WTC11 (cell line): ENCODE data around the gene OR2A5.

Experiments used
- CTCF ChIP-seq: fragments of 200-600 bp; IDR thresholded peaks from 2 replicates; pipeline ENCODE4 v1.8.0; 2022; ENCODE audit warnings: antibody characterized with exemption
- E2F1 ChIP-seq: sonication (generic); formaldehyde crosslinking; IDR thresholded peaks from 2 replicates; pipeline ENCODE4 v1.8.0; 2022; ENCODE audit warnings: mild to moderate bottlenecking, missing genetic modification reagents
- NR2C2 ChIP-seq: sonication (generic); formaldehyde crosslinking; IDR thresholded peaks from 2 replicates; pipeline ENCODE4 v1.8.0; 2022; ENCODE audit warnings: mild to moderate bottlenecking, missing genetic modification reagents

GRCh38 chr7:144057954-144058353 lies 9.2 kb downstream of the OR2A5 start:
- TF ChIP-seq E2F1, result no peak
- TF ChIP-seq NR2C2 (CRISPR knock-in tag), result no peak
- no peak for TF ChIP-seq CTCF
